ENCODE data around the gene PRKRIP1. TPM values are rescaled to one million over a fixed set of nuclear protein-coding genes. Genes with fewer than 3 reads are reported as not detected.
"Not testable (repeated sequence)": the region's sequence is repeated elsewhere in the genome, so short reads cannot be mapped to it uniquely, and the experiment has no call there.

PRKRIP1 gene
- total RNA-seq, 4 donors from 2014 or later: 16.1 to 36.6 (median 25.4) TPM

DNA sequence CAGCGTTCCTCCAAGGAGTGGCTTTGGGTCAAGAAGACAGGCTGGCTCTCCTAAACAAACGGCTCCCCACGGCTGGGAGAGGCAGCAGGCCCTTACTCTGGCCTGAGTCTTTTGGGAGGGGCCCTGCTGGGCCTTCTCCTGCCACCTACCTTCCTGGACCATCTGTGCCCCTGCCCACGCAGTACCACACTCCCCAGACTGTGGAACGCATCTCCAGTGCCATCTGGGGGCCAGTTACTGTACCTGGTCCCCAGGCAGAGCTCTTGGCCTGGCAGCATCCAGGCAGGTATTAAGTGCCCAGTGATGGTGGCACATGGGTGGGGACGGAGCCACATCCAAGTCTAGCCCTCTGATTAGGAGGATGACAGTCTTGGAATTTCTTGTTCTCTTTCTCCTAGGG, 54.1 kb downstream of the PRKRIP1 start:
- H3K27me3 ChIP-seq: no peaks in the 10 kb centered on the region
- no peaks in the 10 kb centered on the region for H3K9me3 ChIP-seq
- H3K4me3 ChIP-seq: no peak overlapping the region
- no peak for TF ChIP-seq POLR2A (IDR thresholded peaks at IDR 0.05)
- TF ChIP-seq, protein P1, sequence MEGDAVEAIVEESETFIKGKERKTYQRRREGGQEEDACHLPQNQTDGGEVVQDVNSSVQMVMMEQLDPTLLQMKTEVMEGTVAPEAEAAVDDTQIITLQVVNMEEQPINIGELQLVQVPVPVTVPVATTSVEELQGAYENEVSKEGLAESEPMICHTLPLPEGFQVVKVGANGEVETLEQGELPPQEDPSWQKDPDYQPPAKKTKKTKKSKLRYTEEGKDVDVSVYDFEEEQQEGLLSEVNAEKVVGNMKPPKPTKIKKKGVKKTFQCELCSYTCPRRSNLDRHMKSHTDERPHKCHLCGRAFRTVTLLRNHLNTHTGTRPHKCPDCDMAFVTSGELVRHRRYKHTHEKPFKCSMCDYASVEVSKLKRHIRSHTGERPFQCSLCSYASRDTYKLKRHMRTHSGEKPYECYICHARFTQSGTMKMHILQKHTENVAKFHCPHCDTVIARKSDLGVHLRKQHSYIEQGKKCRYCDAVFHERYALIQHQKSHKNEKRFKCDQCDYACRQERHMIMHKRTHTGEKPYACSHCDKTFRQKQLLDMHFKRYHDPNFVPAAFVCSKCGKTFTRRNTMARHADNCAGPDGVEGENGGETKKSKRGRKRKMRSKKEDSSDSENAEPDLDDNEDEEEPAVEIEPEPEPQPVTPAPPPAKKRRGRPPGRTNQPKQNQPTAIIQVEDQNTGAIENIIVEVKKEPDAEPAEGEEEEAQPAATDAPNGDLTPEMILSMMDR (IDR thresholded peaks at IDR 0.05): no peak
- H3K36me3 ChIP-seq: no peaks in the 10 kb centered on the region
- intact Hi-C loops (cut with DNase I; ENCODE audit: low total_unique reads): no loop called here
- DNase-seq: no peak
- no peaks in the 10 kb centered on the region for H3K4me1 ChIP-seq
- H3K27ac ChIP-seq: no peak overlapping the region

DNA sequence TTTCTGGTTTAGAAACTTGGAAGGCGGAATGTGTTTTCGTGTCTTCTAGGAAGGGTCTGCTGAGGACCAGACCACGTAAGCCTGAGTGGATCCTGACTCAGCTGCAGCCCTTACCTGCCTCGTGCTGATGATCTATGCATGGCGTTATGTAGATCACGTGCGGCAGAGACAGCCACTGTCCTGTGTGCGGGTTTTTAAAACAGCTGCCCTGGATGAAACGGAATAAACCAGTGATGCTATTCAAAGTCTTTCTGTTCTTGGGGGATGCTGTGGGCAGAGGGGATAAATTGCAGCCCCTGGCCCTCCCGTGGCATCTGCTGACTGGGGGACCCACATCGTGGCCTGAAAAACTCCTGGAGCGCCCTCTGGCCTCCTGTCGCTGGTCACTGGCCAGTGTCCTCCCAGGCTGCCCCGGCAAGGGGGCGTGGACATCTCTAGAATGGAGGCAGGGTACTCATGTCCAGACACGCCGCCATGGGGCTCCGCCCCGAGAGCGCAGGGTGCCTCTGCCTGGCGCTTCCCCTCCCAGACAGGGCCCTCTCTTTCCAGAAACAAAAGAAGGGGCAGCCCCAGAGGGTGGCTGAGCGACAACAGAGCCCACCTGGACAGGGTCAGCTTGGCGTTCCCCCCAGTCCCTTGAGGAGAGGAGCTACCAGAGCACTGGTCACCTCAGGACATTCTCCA, 55.4 kb downstream of the PRKRIP1 start:
- intact Hi-C loops (cut with DNase I; ENCODE audit: low total_unique reads): no loop called here
- Histone ChIP-seq H3K36me3 (no peaks in the 10 kb centered on the region), H3K27me3 (no peaks in the 10 kb centered on the region), H3K27ac (no peak overlapping the region), H3K4me3 (no peak overlapping the region), H3K9me3 (no peaks in the 10 kb centered on the region), H3K4me1 (no peaks in the 10 kb centered on the region)
- no peak for DNase-seq
- TF ChIP-seq, protein P1 (IDR thresholded peaks at IDR 0.05): no peak
- no peak for TF ChIP-seq POLR2A (IDR thresholded peaks at IDR 0.05)

DNA sequence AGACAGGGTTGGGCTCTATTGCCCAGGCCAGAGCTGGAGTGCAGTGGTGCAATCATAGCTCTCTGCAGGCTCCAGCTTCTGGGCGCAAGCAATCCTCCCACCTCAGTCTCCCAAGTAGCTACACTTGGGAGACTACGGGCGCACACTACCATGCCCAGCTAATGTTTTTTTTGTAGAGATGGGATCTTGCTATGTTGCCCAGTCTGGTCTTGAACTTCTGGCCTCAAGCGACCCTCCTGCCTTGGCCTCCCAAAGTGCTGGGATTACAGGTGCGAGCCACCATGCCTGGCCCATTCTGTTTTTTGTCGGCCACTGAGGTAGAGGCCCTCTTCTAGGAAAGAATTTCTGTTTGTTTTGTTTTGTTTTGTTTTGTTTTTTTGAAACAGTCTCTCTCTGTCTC, 56.3 kb downstream of the PRKRIP1 start:
- no peak for DNase-seq
- Histone ChIP-seq H3K36me3 (no peaks in the 10 kb centered on the region), H3K4me3 (no peak overlapping the region), H3K4me1 (no peaks in the 10 kb centered on the region), H3K9me3 (no peaks in the 10 kb centered on the region), H3K27ac (no peak overlapping the region), H3K27me3 (no peaks in the 10 kb centered on the region)
- TF ChIP-seq, protein P1 (IDR thresholded peaks at IDR 0.05): no peak
- no peak for TF ChIP-seq POLR2A (IDR thresholded peaks at IDR 0.05)
- intact Hi-C loops (cut with DNase I; ENCODE audit: low total_unique reads): no loop called here

DNA sequence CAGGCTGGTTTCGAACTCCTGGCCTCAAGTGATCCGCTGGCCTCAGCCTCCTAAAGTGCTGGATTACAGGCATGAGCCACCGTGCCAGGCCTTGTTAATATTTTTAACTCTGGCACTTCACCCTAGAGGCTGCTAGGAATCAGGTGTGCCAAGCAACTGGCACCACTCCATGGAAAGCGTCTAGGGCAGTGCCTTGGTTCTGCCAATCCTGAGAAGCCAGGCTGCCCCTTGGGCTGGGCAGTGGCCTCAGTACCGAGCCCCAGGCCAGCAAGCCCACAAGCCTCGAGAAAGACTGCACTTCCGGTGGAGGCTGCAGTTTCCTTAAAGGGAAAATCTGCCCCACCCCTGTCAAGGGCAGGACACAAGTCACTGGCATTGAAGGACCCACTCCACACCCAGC, 57.2 kb downstream of the PRKRIP1 start:
- H3K27me3 ChIP-seq: no peaks in the 10 kb centered on the region
- H3K4me3 ChIP-seq: no peak overlapping the region
- H3K4me1 ChIP-seq: no peaks in the 10 kb centered on the region
- no peaks in the 10 kb centered on the region for H3K9me3 ChIP-seq
- no peak for DNase-seq
- intact Hi-C loops (cut with DNase I; ENCODE audit: low total_unique reads): no loop called here
- no peaks in the 10 kb centered on the region for H3K36me3 ChIP-seq
- H3K27ac ChIP-seq: no peak overlapping the region
- TF ChIP-seq POLR2A (IDR thresholded peaks at IDR 0.05): no peak
- TF ChIP-seq, protein P1 (IDR thresholded peaks at IDR 0.05): no peak

DNA sequence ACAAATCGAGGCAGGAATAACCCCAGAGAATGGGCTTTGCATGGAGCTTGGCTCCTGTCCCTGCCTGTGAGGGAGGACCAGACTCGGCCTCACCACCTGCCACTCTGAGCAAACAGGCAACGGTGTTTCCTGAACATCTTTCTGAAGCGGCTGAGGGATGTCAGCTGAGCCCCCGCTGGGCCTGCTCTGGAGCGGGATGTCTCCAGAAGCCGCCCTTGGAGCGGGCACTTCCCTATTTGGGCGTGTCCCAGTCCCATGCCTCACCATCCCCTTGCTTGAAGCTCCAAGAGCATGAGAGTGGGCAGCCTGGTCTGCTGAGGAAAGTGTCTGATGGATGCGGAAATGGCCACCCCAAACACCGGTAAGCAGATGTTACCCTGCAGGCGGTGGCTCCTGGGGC, 58.3 kb downstream of the PRKRIP1 start:
- no peak for DNase-seq
- H3K36me3 ChIP-seq: no peaks in the 10 kb centered on the region

DNA sequence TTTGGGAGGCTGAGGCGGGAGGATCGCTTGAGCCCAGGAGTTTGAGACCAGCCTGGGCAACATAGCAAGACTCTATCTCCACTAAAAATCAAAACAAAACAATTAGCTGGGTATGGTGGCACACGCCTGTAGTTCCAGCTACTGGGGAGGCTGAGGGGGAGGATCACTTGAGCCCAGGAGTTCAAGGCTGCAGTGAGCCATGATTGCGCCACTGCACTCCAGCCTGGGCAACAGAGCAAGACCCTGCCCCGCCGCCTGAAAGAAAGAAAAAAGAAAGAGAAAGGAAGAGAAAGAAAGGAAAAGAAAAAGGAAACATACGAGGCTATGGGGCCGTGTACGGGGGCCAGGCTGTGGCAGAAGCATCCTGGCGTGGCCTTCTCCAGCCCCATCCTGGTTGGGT, 58.8 kb downstream of the PRKRIP1 start:
- H3K9me3 ChIP-seq; H3K4me1 ChIP-seq; intact Hi-C loops (cut with DNase I; ENCODE audit: low total_unique reads); H3K4me3 ChIP-seq; H3K36me3 ChIP-seq; H3K27me3 ChIP-seq; H3K27ac ChIP-seq; DNase-seq: not testable (repeated sequence)

More for the DNA sequence above, 58.3 kb downstream of the PRKRIP1 start:
- TF ChIP-seq, protein P1 (IDR thresholded peaks at IDR 0.05): no peak
- TF ChIP-seq POLR2A (IDR thresholded peaks at IDR 0.05): no peak
- Histone ChIP-seq H3K4me1 (no peaks in the 10 kb centered on the region), H3K4me3 (no peak overlapping the region), H3K27ac (no peak overlapping the region), H3K27me3 (no peaks in the 10 kb centered on the region), H3K9me3 (no peaks in the 10 kb centered on the region)
- intact Hi-C loops (cut with DNase I; ENCODE audit: low total_unique reads): no loop called here

Measured in uterus (tissue), 4 donors.